HEK293 (cell line): ENCODE results near the gene USP35.

Experiments
- CTCF ChIA-PET: fragments of 350-600 bp; formaldehyde crosslinking; extraction: SDS; loops from one replicate; lab custom pipeline; 2021; ENCODE audit warnings: antibody characterized with exemption; lab: Yijun Ruan, JAX
- POLR2A ChIA-PET: fragments of 300-600 bp; formaldehyde crosslinking; extraction: SDS; loops from one replicate; lab custom pipeline; 2020; ENCODE audit warnings: antibody characterized with exemption, inconsistent platforms; lab: Yijun Ruan, JAX
- H3K27ac ChIP-seq: fragments of 200-500 bp; sonication (Bioruptor generic); 2 replicates; pipeline ENCODE4 v1.5.1; 2014; ENCODE audit warnings: low read depth, low read length, control low read depth, inconsistent platforms; ENCODE audit errors: extremely low read depth
- H3K36me3 ChIP-seq, 2 experiments: fragments of 200-500 bp in 1 of 2; sonication (Bioruptor generic) in 1 of 2; 1 replicate in 1 of 2; 2 replicates in 1 of 2; pipeline ENCODE4 v1.5.1; 2014 to 2017; ENCODE audit warnings: inconsistent platforms in 2 of 2, low read length in 2 of 2; ENCODE audit not compliant: control insufficient read depth in 2 of 2, insufficient read depth in 1 of 2
- H3K4me1 ChIP-seq: fragments of 200-500 bp; sonication (Bioruptor generic); 2 replicates; pipeline ENCODE4 v1.5.1; 2014; ENCODE audit warnings: mild to moderate bottlenecking, low read length, inconsistent platforms; ENCODE audit not compliant: control insufficient read depth, insufficient read depth
- H3K4me3 ChIP-seq: 2 replicates; pipeline ENCODE4 v1.5.1; 2011; ENCODE audit warnings: low read depth, mild to moderate bottlenecking, control low read depth, low read length, moderate library complexity
- H3K9me3 ChIP-seq: fragments of 200-500 bp; sonication (Bioruptor generic); 2 replicates; pipeline ENCODE4 v1.5.1; 2014; ENCODE audit warnings: low read depth, low read length, inconsistent platforms; ENCODE audit not compliant: control insufficient read depth, insufficient read depth
- BCL11B ChIP-seq: fragments of 450-650 bp; formaldehyde crosslinking; IDR thresholded peaks from 2 replicates; pipeline ENCODE4 v1.5.1; 2016; ENCODE audit warnings: low read depth, missing biosample characterization, missing genetic modification characterization
- EGR2 ChIP-seq: fragments of 450-650 bp; formaldehyde crosslinking; IDR thresholded peaks from 2 replicates; pipeline ENCODE4 v1.5.1; 2016; ENCODE audit warnings: low read depth, missing biosample characterization, missing genetic modification characterization
- GLI4 ChIP-seq: fragments of 450-650 bp; formaldehyde crosslinking; IDR thresholded peaks from 2 replicates; pipeline ENCODE4 v1.5.1; 2016; ENCODE audit warnings: missing biosample characterization, missing genetic modification characterization
- KLF7 ChIP-seq: fragments of 450-650 bp; formaldehyde crosslinking; IDR thresholded peaks from 2 replicates; pipeline ENCODE4 v1.5.1; 2016; ENCODE audit warnings: missing biosample characterization, missing genetic modification characterization, borderline replicate concordance
- KLF9 ChIP-seq: fragments of 450-650 bp; formaldehyde crosslinking; IDR thresholded peaks from 2 replicates; pipeline ENCODE4 v1.5.1; 2016; ENCODE audit warnings: missing biosample characterization, missing genetic modification characterization, low read depth
- OVOL3 ChIP-seq: fragments of 450-650 bp; formaldehyde crosslinking; IDR thresholded peaks from 2 replicates; pipeline ENCODE4 v1.5.1; 2016; ENCODE audit warnings: missing biosample characterization, missing genetic modification characterization
- RBAK ChIP-seq: fragments of 450-650 bp; formaldehyde crosslinking; IDR thresholded peaks from 2 replicates; pipeline ENCODE4 v1.5.1; 2016; ENCODE audit warnings: missing biosample characterization, missing genetic modification characterization
- SP7 ChIP-seq: fragments of 450-650 bp; formaldehyde crosslinking; IDR thresholded peaks from 2 replicates; pipeline ENCODE4 v1.5.1; 2016; ENCODE audit warnings: missing biosample characterization, missing genetic modification characterization
- ZNF19 ChIP-seq: fragments of 450-650 bp; formaldehyde crosslinking; IDR thresholded peaks from 2 replicates; pipeline ENCODE4; 2016; ENCODE audit warnings: missing biosample characterization, missing genetic modification characterization, low read depth
- ZNF423 ChIP-seq: fragments of 450-650 bp; formaldehyde crosslinking; IDR thresholded peaks from 2 replicates; pipeline ENCODE4 v1.5.1; 2016; ENCODE audit warnings: missing biosample characterization, missing genetic modification characterization
- ZNF544 ChIP-seq: fragments of 450-650 bp; formaldehyde crosslinking; IDR thresholded peaks from 2 replicates; pipeline ENCODE4 v1.5.0; 2017; ENCODE audit warnings: missing biosample characterization, missing genetic modification characterization
- ZNF580 ChIP-seq: fragments of 450-650 bp; formaldehyde crosslinking; IDR thresholded peaks from 2 replicates; pipeline ENCODE4 v1.5.1; 2016; ENCODE audit warnings: missing biosample characterization, missing genetic modification characterization
- ZNF664 ChIP-seq: fragments of 450-650 bp; formaldehyde crosslinking; IDR thresholded peaks from 2 replicates; pipeline ENCODE4 v1.5.1; 2016; ENCODE audit warnings: missing biosample characterization, missing genetic modification characterization
- ZNF707 ChIP-seq: fragments of 450-650 bp; formaldehyde crosslinking; IDR thresholded peaks from 2 replicates; pipeline ENCODE4 v1.5.1; 2016; ENCODE audit warnings: missing biosample characterization, missing genetic modification characterization
- ZNF747 ChIP-seq: fragments of 450-650 bp; formaldehyde crosslinking; IDR thresholded peaks from 2 replicates; pipeline ENCODE4 v1.5.1; 2016; ENCODE audit warnings: missing biosample characterization, missing genetic modification characterization
- ZSCAN18 ChIP-seq: fragments of 450-650 bp; formaldehyde crosslinking; IDR thresholded peaks from 2 replicates; pipeline ENCODE4 v1.5.1; 2016; ENCODE audit warnings: missing biosample characterization, missing genetic modification characterization
- ZSCAN30 ChIP-seq: fragments of 450-650 bp; IDR thresholded peaks from 2 replicates; pipeline ENCODE4 v1.5.1; 2018; ENCODE audit warnings: missing biosample characterization, mild to moderate bottlenecking, missing genetic modification characterization, moderate library complexity
- TF ChIP-seq, protein P1 (sequence below): fragments of 450-650 bp; formaldehyde crosslinking; IDR thresholded peaks from 2 replicates; pipeline ENCODE4; 2016; ENCODE audit warnings: missing biosample characterization, missing genetic modification characterization
- TF ChIP-seq, protein P2 (sequence below): fragments of 450-650 bp; formaldehyde crosslinking; IDR thresholded peaks from 2 replicates; pipeline ENCODE4 v1.5.1; 2016; ENCODE audit warnings: missing biosample characterization, missing genetic modification characterization
- TF ChIP-seq, protein P3 (sequence below): fragments of 450-650 bp; formaldehyde crosslinking; IDR thresholded peaks from 2 replicates; pipeline ENCODE4 v1.5.1; 2016; ENCODE audit warnings: missing biosample characterization, missing genetic modification characterization
- TF ChIP-seq, protein P4 (sequence below): fragments of 450-650 bp; formaldehyde crosslinking; IDR thresholded peaks from 2 replicates; pipeline ENCODE4 v1.5.1; 2016; ENCODE audit warnings: missing biosample characterization, missing genetic modification characterization

The USP35 gene

GRCh38 chr11:78254268-78254667, 65.5 kb downstream of the USP35 start:
- TF ChIP-seq ZSCAN30 (tag by site-specific recombination) (no peak), EGR2 (tag by site-specific recombination) (no peak), ZNF423 (tag by site-specific recombination) (no peak), KLF7 (tag by site-specific recombination) (no peak), ZNF747 (tag by site-specific recombination) (no peak)
- TF ChIP-seq, protein P1, sequence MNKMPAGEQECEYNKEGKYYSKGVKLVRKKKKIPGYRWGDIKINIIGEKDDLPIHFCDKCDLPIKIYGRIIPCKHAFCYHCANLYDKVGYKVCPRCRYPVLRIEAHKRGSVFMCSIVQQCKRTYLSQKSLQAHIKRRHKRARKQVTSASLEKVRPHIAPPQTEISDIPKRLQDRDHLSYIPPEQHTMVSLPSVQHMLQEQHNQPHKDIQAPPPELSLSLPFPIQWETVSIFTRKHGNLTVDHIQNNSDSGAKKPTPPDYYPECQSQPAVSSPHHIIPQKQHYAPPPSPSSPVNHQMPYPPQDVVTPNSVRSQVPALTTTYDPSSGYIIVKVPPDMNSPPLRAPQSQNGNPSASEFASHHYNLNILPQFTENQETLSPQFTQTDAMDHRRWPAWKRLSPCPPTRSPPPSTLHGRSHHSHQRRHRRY = no peak
- TF ChIP-seq, all 188 proteins: peak for 0
- Histone ChIP-seq H3K4me1 (no peaks in the 10 kb centered on the region), H3K4me3 (no peak overlapping the region), H3K9me3 (no peaks in the 10 kb centered on the region), H3K27ac (no peak overlapping the region), H3K36me3 (peaks cover 0 to 3% of the 10 kb centered on the region in 2 experiments; a peak in 1 of 3 replicates)
- CTCF ChIA-PET = no interaction called here
- POLR2A ChIA-PET = no interaction called here

DNA sequence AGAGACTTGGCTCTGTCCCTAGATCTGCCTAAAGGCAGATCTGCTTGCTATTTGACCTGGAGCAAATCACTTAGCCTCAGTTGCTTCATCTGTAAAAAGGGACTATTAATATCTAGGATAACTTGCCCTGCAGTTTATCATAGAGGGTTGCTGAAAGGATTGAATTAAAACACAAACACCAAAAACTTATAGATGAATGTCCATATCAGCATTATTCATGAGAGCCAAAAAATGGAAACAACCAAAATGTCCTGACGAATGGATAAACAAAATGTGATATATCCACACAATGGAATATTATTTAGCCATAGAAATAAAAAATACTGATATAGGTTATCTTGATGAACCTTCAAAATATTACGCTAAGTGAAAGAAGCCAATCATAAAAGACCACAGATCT, 67.2 kb downstream of the USP35 start:
- Histone ChIP-seq H3K27ac (no peak overlapping the region), H3K36me3 (no peaks in the 10 kb centered on the region), H3K4me1 (no peaks in the 10 kb centered on the region), H3K9me3 (no peaks in the 10 kb centered on the region), H3K4me3 (no peak overlapping the region)
- no peak for TF ChIP-seq BCL11B (tag by site-specific recombination)
- TF ChIP-seq, protein P2, sequence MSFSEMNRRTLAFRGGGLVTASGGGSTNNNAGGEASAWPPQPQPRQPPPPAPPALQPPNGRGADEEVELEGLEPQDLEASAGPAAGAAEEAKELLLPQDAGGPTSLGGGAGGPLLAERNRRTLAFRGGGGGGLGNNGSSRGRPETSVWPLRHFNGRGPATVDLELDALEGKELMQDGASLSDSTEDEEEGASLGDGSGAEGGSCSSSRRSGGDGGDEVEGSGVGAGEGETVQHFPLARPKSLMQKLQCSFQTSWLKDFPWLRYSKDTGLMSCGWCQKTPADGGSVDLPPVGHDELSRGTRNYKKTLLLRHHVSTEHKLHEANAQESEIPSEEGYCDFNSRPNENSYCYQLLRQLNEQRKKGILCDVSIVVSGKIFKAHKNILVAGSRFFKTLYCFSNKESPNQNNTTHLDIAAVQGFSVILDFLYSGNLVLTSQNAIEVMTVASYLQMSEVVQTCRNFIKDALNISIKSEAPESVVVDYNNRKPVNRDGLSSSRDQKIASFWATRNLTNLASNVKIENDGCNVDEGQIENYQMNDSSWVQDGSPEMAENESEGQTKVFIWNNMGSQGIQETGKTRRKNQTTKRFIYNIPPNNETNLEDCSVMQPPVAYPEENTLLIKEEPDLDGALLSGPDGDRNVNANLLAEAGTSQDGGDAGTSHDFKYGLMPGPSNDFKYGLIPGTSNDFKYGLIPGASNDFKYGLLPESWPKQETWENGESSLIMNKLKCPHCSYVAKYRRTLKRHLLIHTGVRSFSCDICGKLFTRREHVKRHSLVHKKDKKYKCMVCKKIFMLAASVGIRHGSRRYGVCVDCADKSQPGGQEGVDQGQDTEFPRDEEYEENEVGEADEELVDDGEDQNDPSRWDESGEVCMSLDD (tag by site-specific recombination) = no peak
- TF ChIP-seq ZNF19 (tag by site-specific recombination) = no peak
- CTCF ChIA-PET = interaction anchor here (0.8 kb wide), 1 partner anchor 28 kb away, joined by 3 read pairs; no protein-coding TSS in a partner anchor
- POLR2A ChIA-PET = no interaction called here

DNA sequence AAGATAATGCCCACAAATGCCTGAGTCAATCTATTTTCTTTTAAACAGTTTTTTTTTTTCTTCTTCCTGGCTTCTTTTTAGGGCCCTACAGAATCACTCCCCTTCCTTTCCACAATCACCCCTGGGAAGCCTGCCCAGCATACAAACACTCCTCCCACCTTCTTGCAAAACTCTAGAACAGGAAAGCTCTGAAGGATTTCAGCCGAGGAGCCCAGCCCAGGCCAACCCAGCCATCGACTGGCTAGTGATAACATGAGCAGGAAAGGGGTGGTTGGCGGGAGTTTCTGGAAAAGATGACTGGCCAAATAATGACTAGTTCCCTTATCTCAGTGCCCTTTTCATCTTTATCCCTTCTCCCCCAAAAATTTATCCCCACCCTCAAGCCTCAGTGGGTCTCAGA, 68.2 kb downstream of the USP35 start:
- H3K4me3 ChIP-seq = no peak overlapping the region
- no peaks in the 10 kb centered on the region for H3K4me1 ChIP-seq
- CTCF ChIA-PET = interaction anchor here (0.6 to 1.0 kb wide), 3 partner anchors 29 to 309 kb away, joined by 3 read pairs; no protein-coding TSS in a partner anchor
- no peaks in the 10 kb centered on the region for H3K9me3 ChIP-seq
- POLR2A ChIA-PET = no interaction called here
- no peaks in the 10 kb centered on the region for H3K36me3 ChIP-seq
- H3K27ac ChIP-seq = no peak overlapping the region
- TF ChIP-seq, protein P3, sequence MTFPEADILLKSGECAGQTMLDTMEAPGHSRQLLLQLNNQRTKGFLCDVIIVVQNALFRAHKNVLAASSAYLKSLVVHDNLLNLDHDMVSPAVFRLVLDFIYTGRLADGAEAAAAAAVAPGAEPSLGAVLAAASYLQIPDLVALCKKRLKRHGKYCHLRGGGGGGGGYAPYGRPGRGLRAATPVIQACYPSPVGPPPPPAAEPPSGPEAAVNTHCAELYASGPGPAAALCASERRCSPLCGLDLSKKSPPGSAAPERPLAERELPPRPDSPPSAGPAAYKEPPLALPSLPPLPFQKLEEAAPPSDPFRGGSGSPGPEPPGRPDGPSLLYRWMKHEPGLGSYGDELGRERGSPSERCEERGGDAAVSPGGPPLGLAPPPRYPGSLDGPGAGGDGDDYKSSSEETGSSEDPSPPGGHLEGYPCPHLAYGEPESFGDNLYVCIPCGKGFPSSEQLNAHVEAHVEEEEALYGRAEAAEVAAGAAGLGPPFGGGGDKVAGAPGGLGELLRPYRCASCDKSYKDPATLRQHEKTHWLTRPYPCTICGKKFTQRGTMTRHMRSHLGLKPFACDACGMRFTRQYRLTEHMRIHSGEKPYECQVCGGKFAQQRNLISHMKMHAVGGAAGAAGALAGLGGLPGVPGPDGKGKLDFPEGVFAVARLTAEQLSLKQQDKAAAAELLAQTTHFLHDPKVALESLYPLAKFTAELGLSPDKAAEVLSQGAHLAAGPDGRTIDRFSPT (tag by site-specific recombination) = no peak
- TF ChIP-seq ZNF580 (tag by site-specific recombination) (no peak), ZSCAN18 (tag by site-specific recombination) (no peak), ZNF707 (tag by site-specific recombination) (no peak), SP7 (tag by site-specific recombination) (no peak), ZNF664 (tag by site-specific recombination) (no peak), GLI4 (tag by site-specific recombination) (no peak), KLF9 (no peak), ZNF544 (tag by site-specific recombination) (no peak), RBAK (tag by site-specific recombination) (no peak), OVOL3 (no peak)
- TF ChIP-seq, protein P4, sequence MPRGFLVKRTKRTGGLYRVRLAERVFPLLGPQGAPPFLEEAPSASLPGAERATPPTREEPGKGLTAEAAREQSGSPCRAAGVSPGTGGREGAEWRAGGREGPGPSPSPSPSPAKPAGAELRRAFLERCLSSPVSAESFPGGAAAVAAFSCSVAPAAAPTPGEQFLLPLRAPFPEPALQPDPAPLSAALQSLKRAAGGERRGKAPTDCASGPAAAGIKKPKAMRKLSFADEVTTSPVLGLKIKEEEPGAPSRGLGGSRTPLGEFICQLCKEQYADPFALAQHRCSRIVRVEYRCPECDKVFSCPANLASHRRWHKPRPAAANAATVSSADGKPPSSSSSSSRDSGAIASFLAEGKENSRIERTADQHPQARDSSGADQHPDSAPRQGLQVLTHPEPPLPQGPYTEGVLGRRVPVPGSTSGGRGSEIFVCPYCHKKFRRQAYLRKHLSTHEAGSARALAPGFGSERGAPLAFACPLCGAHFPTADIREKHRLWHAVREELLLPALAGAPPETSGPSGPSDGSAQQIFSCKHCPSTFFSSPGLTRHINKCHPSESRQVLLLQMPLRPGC (tag by site-specific recombination) = no peak
